ENCODE data around the gene MTHFD2L. TPM values are rescaled to one million over a fixed set of nuclear protein-coding genes. Genes with fewer than 3 reads are reported as not detected.

Gene MTHFD2L
- total RNA-seq, 2 donors from 2014 or later = 13.2 to 13.8 TPM

DNA sequence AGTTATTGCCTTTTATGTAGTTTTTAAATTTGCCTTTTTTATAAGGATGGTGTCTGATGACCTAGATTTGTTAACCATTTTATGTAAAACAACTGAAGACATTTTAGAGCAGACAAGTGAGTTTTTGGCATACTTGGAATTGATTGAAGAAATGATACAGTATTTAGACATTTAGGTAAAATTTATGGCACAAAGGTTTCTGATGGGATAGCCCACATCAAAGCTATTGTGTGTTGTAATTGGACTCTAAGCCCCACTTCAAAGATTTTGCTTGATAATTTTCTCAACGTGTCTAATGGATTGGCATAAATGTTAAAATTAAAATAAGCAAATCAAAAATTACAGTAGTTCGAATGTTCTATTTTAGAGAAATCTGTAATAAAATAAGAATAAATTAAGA, 168.0 kb downstream of the MTHFD2L start:
- H3K27me3 ChIP-seq = no peaks in the 10 kb centered on the region
- DNase-seq (no peak), ATAC-seq (no peak)
- 51 to 58% methylated on average over 2 of the region's 2 CpGs for WGBS, 2 donors
- no peak for TF ChIP-seq POLR2A (IDR thresholded peaks at IDR 0.05)
- TF ChIP-seq, protein P1, sequence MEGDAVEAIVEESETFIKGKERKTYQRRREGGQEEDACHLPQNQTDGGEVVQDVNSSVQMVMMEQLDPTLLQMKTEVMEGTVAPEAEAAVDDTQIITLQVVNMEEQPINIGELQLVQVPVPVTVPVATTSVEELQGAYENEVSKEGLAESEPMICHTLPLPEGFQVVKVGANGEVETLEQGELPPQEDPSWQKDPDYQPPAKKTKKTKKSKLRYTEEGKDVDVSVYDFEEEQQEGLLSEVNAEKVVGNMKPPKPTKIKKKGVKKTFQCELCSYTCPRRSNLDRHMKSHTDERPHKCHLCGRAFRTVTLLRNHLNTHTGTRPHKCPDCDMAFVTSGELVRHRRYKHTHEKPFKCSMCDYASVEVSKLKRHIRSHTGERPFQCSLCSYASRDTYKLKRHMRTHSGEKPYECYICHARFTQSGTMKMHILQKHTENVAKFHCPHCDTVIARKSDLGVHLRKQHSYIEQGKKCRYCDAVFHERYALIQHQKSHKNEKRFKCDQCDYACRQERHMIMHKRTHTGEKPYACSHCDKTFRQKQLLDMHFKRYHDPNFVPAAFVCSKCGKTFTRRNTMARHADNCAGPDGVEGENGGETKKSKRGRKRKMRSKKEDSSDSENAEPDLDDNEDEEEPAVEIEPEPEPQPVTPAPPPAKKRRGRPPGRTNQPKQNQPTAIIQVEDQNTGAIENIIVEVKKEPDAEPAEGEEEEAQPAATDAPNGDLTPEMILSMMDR (IDR thresholded peaks at IDR 0.05) = no peak
- intact Hi-C loops (cut with DNase I) = no loop called here
- H3K4me3 ChIP-seq = no peak overlapping the region
- no peak overlapping the region for H3K27ac ChIP-seq
- H3K4me1 ChIP-seq = no peaks in the 10 kb centered on the region
- H3K36me3 ChIP-seq (replicated peaks in 1 of 2; ENCODE audit: insufficient read depth in 1 of 2, low read depth in 2 of 2) = no peaks in the 10 kb centered on the region
- no peaks in the 10 kb centered on the region for H3K9me3 ChIP-seq

DNA sequence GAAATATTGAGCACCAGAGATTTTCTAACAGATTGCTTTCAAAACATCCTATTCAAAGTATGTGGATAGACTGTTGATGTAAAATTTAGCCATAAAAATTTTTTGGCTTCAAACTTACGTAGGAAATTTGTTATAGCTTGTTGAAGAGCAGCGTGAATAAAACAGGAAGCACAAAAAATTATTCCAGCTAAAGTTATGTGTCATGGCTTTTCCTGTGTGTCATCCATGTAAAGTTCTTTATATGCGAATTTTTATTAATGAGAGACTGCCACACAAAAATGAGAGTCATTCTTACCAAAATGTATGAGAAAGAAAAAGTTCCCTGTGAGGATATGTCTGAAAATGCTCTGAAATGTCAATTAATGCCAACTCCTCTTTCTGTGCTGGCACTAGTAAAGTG, 169.8 kb downstream of the MTHFD2L start:
- DNase-seq (no peak), ATAC-seq (no peak)
- no peaks in the 10 kb centered on the region for H3K36me3 ChIP-seq (replicated peaks in 1 of 2; ENCODE audit: insufficient read depth in 1 of 2, low read depth in 2 of 2)
- WGBS, 2 donors = 45 to 74% methylated on average over 3 of the region's 3 CpGs
- TF ChIP-seq, protein P1 (IDR thresholded peaks at IDR 0.05) = no peak
- TF ChIP-seq POLR2A (IDR thresholded peaks at IDR 0.05) = no peak
- intact Hi-C loops (cut with DNase I) = no loop called here
- H3K4me3 ChIP-seq = no peak overlapping the region
- no peaks in the 10 kb centered on the region for H3K4me1 ChIP-seq
- no peak overlapping the region for H3K27ac ChIP-seq
- no peaks in the 10 kb centered on the region for H3K27me3 ChIP-seq
- H3K9me3 ChIP-seq = no peaks in the 10 kb centered on the region

DNA sequence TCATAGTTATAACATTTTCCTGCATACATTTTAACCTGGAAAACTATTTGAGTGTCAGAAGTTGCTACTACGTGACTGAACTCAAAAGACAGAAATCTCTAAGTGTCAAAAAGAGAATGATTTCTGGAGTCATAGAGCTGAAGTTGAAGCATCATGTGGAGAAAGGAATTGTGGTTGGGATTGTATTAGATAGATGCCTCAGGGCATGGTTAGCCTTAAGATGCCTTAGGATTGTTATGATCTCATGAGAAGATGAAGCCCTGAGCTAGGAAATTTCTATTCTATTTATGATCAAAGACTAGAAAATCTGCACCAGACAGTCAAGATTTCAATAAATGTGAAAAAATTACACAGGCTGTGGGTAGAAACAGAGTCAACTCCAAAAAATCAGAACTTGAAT, 170.6 kb downstream of the MTHFD2L start:
- intact Hi-C loops (cut with DNase I) = no loop called here
- ATAC-seq = no peak
- no peak overlapping the region for H3K27ac ChIP-seq
- no peaks in the 10 kb centered on the region for H3K9me3 ChIP-seq
- H3K4me3 ChIP-seq = no peak overlapping the region
- H3K4me1 ChIP-seq = no peaks in the 10 kb centered on the region
- TF ChIP-seq, protein P1 (IDR thresholded peaks at IDR 0.05) = no peak
- TF ChIP-seq POLR2A (IDR thresholded peaks at IDR 0.05) = no peak
- no peaks in the 10 kb centered on the region for H3K36me3 ChIP-seq (replicated peaks in 1 of 2; ENCODE audit: insufficient read depth in 1 of 2, low read depth in 2 of 2)
- 76 to 79% methylated on average over 1 of the region's 1 CpG for WGBS, 2 donors
- no peak for DNase-seq
- no peaks in the 10 kb centered on the region for H3K27me3 ChIP-seq

DNA sequence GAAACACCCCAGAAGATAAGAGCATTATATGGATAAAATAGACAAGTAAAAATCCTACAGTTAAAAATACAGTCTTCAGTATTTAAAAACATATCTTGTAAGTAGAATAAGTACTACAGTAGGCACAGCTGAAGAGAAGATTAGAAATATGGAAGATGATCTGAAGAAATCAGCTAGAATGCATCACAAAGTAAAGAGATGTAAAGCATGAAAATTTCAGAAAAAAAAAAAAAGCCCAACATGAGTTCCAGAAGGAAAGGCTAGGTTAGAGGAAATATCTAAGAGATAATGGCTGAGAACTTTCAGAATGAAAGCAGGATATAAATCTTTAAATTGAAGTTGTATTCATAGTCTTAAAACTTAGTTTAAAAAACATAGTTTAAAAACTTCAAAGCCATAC, 171.4 kb downstream of the MTHFD2L start:
- ATAC-seq = no peak
- TF ChIP-seq POLR2A (IDR thresholded peaks at IDR 0.05) = no peak
- TF ChIP-seq, protein P1 (IDR thresholded peaks at IDR 0.05) = no peak
- H3K4me3 ChIP-seq = no peak overlapping the region
- intact Hi-C loops (cut with DNase I) = no loop called here
- no peaks in the 10 kb centered on the region for H3K4me1 ChIP-seq
- no peak for DNase-seq
- no peaks in the 10 kb centered on the region for H3K36me3 ChIP-seq (replicated peaks in 1 of 2; ENCODE audit: insufficient read depth in 1 of 2, low read depth in 2 of 2)
- no peaks in the 10 kb centered on the region for H3K27me3 ChIP-seq
- H3K27ac ChIP-seq = no peak overlapping the region
- H3K9me3 ChIP-seq = no peaks in the 10 kb centered on the region

DNA sequence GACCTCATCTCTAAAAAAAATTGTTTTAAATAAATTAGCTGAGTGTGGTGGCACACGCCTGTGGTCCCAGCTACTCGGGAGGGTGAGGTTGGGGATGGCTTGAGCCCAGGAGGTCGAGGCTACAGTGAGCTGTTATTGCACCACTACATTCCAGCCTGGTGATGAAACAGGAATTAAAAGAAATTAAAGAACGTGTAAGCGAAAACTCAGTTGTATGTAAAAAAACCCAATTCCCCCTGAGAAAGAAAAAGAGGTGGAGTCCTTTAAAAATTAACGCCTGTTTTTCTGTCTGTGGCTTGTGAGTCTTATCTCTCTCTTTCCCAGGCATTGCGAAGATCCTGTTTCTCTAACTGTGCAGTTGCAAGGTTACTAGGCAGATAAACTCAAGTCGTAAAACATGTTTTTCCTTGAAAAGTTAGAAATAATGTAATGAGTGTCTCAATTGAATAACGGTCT, 172.4 kb downstream of the MTHFD2L start:
- ATAC-seq = no peak
- no peak overlapping the region for H3K4me3 ChIP-seq
- no peak overlapping the region for H3K27ac ChIP-seq
- no peaks in the 10 kb centered on the region for H3K4me1 ChIP-seq
- no peaks in the 10 kb centered on the region for H3K9me3 ChIP-seq
- 39 to 60% methylated on average over 9 of the region's 9 CpGs for WGBS, 2 donors
- DNase-seq = no peak
- TF ChIP-seq, protein P1 (IDR thresholded peaks at IDR 0.05) = no peak
- no peak for TF ChIP-seq POLR2A (IDR thresholded peaks at IDR 0.05)
- H3K36me3 ChIP-seq (replicated peaks in 1 of 2; ENCODE audit: insufficient read depth in 1 of 2, low read depth in 2 of 2) = no peaks in the 10 kb centered on the region
- no peaks in the 10 kb centered on the region for H3K27me3 ChIP-seq
- intact Hi-C loops (cut with DNase I) = no loop called here

Measured in body of pancreas (tissue), 4 donors.